Endothelial cell of umbilical vein (primary cell): ENCODE data around the gene FMO2. TPM values are rescaled to one million over a fixed set of nuclear protein-coding genes. Genes with fewer than 3 reads are reported as not detected.

Experiments
- Bru-seq: library from RNA; stranded (reverse); fragments of 400-500 nt; gene quantifications from one replicate; lab custom pipeline; 2021; lab: Mats Ljungman, UMichigan
- BruChase-seq, 2 experiments: library from RNA; stranded (reverse); fragments of 400-500 nt; gene quantifications; one replicate each; lab custom pipeline; 2021; lab: Mats Ljungman, UMichigan
- BruUV-seq: library from RNA; stranded (reverse); fragments of 400-500 nt; replicated peaks from 2 replicates; lab custom pipeline; 2021; lab: Mats Ljungman, UMichigan
- CTCF ChIA-PET: fragments of 300-600, 350-600 bp; sonication (Branson Sonifier 250); formaldehyde crosslinking; loops from one replicate; lab custom pipeline; 2021; ENCODE audit warnings: antibody characterized with exemption, inconsistent platforms; lab: Charles Lee
- POLR2A ChIA-PET: fragments of 300-600, 350-600 bp; sonication (Branson Sonifier 250); formaldehyde crosslinking; loops from one replicate; lab custom pipeline; 2021; ENCODE audit warnings: antibody characterized with exemption, inconsistent platforms; lab: Charles Lee
- DNase-seq: peaks from one replicate; pipeline ENCODE4 v3.0.0-alpha.2; 2011; ENCODE audit warnings: low read depth, low spot score
- FAIRE-seq: peaks from 2 replicates; lab custom pipeline; 2011; peaks lifted over from hg19 to GRCh38; lab: Jason Lieb, UNC
- H2AFZ ChIP-seq: 2 replicates; pipeline ENCODE4 v1.6.0; 2012; ENCODE audit warnings: low read depth, low read length, control low read depth, inconsistent platforms
- H3K27ac ChIP-seq: 2 replicates; pipeline ENCODE4 v1.5.1; 2011; ENCODE audit warnings: low read depth, mild to moderate bottlenecking, control low read depth, low read length, moderate library complexity; ENCODE audit not compliant: insufficient read depth
- H3K27me3 ChIP-seq, 2 experiments: 2 replicates each; pipeline versions ENCODE4 v1.6.0 to v1.6.1; 2011; ENCODE audit warnings: low read length in 2 of 2, mixed read lengths in 1 of 2; ENCODE audit not compliant: control insufficient read depth in 2 of 2, insufficient read depth in 2 of 2
- H3K36me3 ChIP-seq, 2 experiments: 2 replicates in 1 of 2; 3 replicates in 1 of 2; pipeline ENCODE4 v1.5.1; 2011; ENCODE audit warnings: low read length in 2 of 2, mild to moderate bottlenecking in 1 of 2, moderate library complexity in 1 of 2; ENCODE audit not compliant: control insufficient read depth in 2 of 2, insufficient read depth in 2 of 2; ENCODE audit errors: extremely low read depth in 1 of 2
- H3K4me1 ChIP-seq: 3 replicates; pipeline ENCODE4 v1.5.1; 2011; ENCODE audit warnings: mild to moderate bottlenecking, low read length; ENCODE audit not compliant: control insufficient read depth, insufficient read depth; ENCODE audit errors: extremely low read depth
- H3K4me2 ChIP-seq: 2 replicates; pipeline ENCODE4 v1.6.1; 2011; ENCODE audit warnings: low read length, control low read depth, mixed read lengths; ENCODE audit not compliant: insufficient read depth
- H3K4me3 ChIP-seq, 3 experiments: fragments of 200-600 bp in 1 of 3; sonication (generic), shearing (Covaris generic) in 1 of 3; replicated peaks in 1 of 3; 2 replicates each; pipeline ENCODE4 v1.5.1; 2011 to 2016; ENCODE audit warnings: control low read depth in 3 of 3, low read length in 3 of 3, mild to moderate bottlenecking in 2 of 3, inconsistent platforms in 1 of 3, low read depth in 1 of 3, moderate library complexity in 1 of 3; ENCODE audit not compliant: insufficient read depth in 1 of 3
- H3K79me2 ChIP-seq: 2 replicates; pipeline ENCODE4 v1.6.0; 2012; ENCODE audit warnings: low read length, inconsistent platforms; ENCODE audit not compliant: control insufficient read depth, insufficient read depth
- H3K9ac ChIP-seq: replicated peaks from 2 replicates; pipeline ENCODE3; 2011; ENCODE audit warnings: low read length, control low read depth; ENCODE audit not compliant: insufficient read depth; ENCODE audit errors: extremely low read depth
- H3K9me1 ChIP-seq: replicated peaks from 3 replicates; pipeline ENCODE4 v1.6.0; 2011; ENCODE audit warnings: mild to moderate bottlenecking, low read length; ENCODE audit not compliant: control insufficient read depth, insufficient read depth; ENCODE audit errors: extremely low read depth
- H3K9me3 ChIP-seq: replicated peaks from 2 replicates; pipeline ENCODE4 v1.5.1; 2012; ENCODE audit warnings: low read length, inconsistent platforms; ENCODE audit not compliant: control insufficient read depth, insufficient read depth
- H4K20me1 ChIP-seq: replicated peaks from 2 replicates; pipeline ENCODE3; 2011; ENCODE audit warnings: mild to moderate bottlenecking, low read length; ENCODE audit not compliant: control insufficient read depth, insufficient read depth; ENCODE audit errors: extremely low read depth
- CTCF ChIP-seq, 2 donors: IDR thresholded peaks; 1 replicate in 1 of 2; 2 replicates in 1 of 2; pipeline ENCODE4 v1.5.1; 2011; ENCODE audit warnings: low read length in 2 of 2, mild to moderate bottlenecking in 2 of 2, moderate library complexity in 2 of 2, control low read depth in 1 of 2, inconsistent platforms in 1 of 2, low read depth in 1 of 2; ENCODE audit not compliant: insufficient read depth in 1 of 2; ENCODE audit errors: extremely low read depth in 1 of 2
- EZH2 ChIP-seq: IDR thresholded peaks from 2 replicates; pipeline ENCODE4 v1.6.1; 2012; ENCODE audit warnings: borderline replicate concordance, low read depth, mild to moderate bottlenecking, moderate library complexity, low read length, inconsistent platforms; ENCODE audit not compliant: severe bottlenecking
- FOS ChIP-seq: IDR thresholded peaks from 2 replicates; pipeline ENCODE4 v1.6.1; 2011; ENCODE audit warnings: mild to moderate bottlenecking, low read length, moderate library complexity, borderline replicate concordance; ENCODE audit not compliant: insufficient read depth
- GATA2 ChIP-seq: IDR thresholded peaks from 2 replicates; pipeline ENCODE4 v1.7.0; 2011; ENCODE audit warnings: low read depth, mild to moderate bottlenecking, moderate library complexity, mixed read lengths, low read length; ENCODE audit not compliant: insufficient read length, insufficient read depth
- JUN ChIP-seq: IDR thresholded peaks from 2 replicates; pipeline ENCODE4 v1.6.1; 2011; ENCODE audit warnings: borderline replicate concordance, low read depth; ENCODE audit not compliant: insufficient read length, insufficient read depth
- MAX ChIP-seq: IDR thresholded peaks from 2 replicates; pipeline ENCODE4 v1.6.1; 2011; ENCODE audit not compliant: insufficient read depth, insufficient read length
- MYC ChIP-seq: IDR thresholded peaks from one replicate; pipeline ENCODE4 v1.6.1; 2011; ENCODE audit warnings: mild to moderate bottlenecking, low read depth, low read length
- POLR2A ChIP-seq: IDR thresholded peaks from 2 replicates; pipeline ENCODE4 v1.6.1; 2012; ENCODE audit warnings: low read depth, mild to moderate bottlenecking, control low read depth, low read length
- POLR2AphosphoS5 ChIP-seq: IDR thresholded peaks from 2 replicates; pipeline ENCODE4 v1.6.1; 2012; ENCODE audit warnings: low read depth, mild to moderate bottlenecking, control low read depth, low read length, moderate library complexity; ENCODE audit not compliant: insufficient read depth
- dilution Hi-C: fragments of 300-500 bp; cut with MboI; formaldehyde crosslinking; loops from one replicate; pipeline ENCODE4 v1.15.0; 2019; ENCODE audit warnings: low sequenced_read_pairs; ENCODE audit not compliant: extremely low pct_ligation_motif_present
- intact Hi-C: fragments of 100-400 bp; cut with micrococcal nuclease; formaldehyde crosslinking; loops from one replicate; pipeline ENCODE4 v1.10.0; 2022
- long read RNA-seq: library from polyadenylated mRNA; stranded (forward); transcript quantifications from one replicate; pipeline ENCODE4 v2.0.0, GENCODE V29; 2021
- polyA minus RNA-seq, 3 experiments: library from RNA; depleted of rRNA, polyadenylated mRNA; stranded (reverse); fragments of >200 nt; gene quantifications; 1 replicate in 1 of 3; 2 replicates in 2 of 3; pipeline ENCODE4 v1.2.3, GENCODE V29; 2011
- polyA plus RNA-seq, 4 experiments: library from polyadenylated mRNA; depleted of rRNA in 3 of 4; stranded (reverse) in 3 of 4; unstranded in 1 of 4; fragments of >200 nt; gene quantifications; 2 replicates each; pipeline versions ENCODE4 v1.2.1 to v1.2.3, GENCODE V29; 2011 to 2012; ENCODE audit warnings: missing spikeins in 1 of 4
- total RNA-seq: library from RNA; stranded (reverse); gene quantifications from 2 replicates; pipeline ENCODE4 v1.2.3, GENCODE V29; 2021

FMO2 gene
- not detected in 2 replicates for total RNA-seq
- polyA plus RNA-seq: not detected in 2 replicates
- not detected in 2 replicates for polyA plus RNA-seq (2011; cell fraction: cytosol; rRNA removed)
- polyA plus RNA-seq (2011; cell fraction: nucleus; rRNA removed): not detected in 2 replicates
- not detected in 2 replicates for polyA plus RNA-seq (2012)
- not detected in 2 replicates for polyA minus RNA-seq
- not detected for polyA minus RNA-seq (2011; cell fraction: cytosol; rRNA and poly(A)+ RNA removed)
- polyA minus RNA-seq (2011; cell fraction: nucleus; rRNA and poly(A)+ RNA removed): not detected in 2 replicates
- not detected for Bru-seq, nascent RNA
- BruChase-seq, experiment 1, labeled RNA remaining after a 6-hour chase: not detected
- not detected for BruChase-seq, experiment 2, labeled RNA remaining after a 2-hour chase
- long read RNA-seq: 0 reads

GRCh38 chr1:171185091-171185490 is at the start of gene FMO2:
TSS of gene FMO2 (plus strand) at chr1:171185300. CDS start at chr1:171185714, 414 bp downstream.
- dilution Hi-C loops: no loop called here
- no peak within 1 kb of the TSS for H3K4me2 ChIP-seq

More at GRCh38 chr1:171185091-171185490, at the start of gene FMO2:
- no peaks in the 10 kb centered on the region for H3K9me3 ChIP-seq
- H3K27me3 ChIP-seq: no peaks in the 10 kb centered on the region
- H3K4me3 ChIP-seq: no peak within 1 kb of the TSS
- no peaks in the 10 kb centered on the region for H3K79me2 ChIP-seq
- TF ChIP-seq JUN: no peak
- TF ChIP-seq GATA2: no peak
- no peak for TF ChIP-seq FOS
- no peak for TF ChIP-seq CTCF (IDR thresholded peaks at IDR 0.05; ENCODE audit: extremely low read depth in 1 of 2, insufficient read depth in 1 of 2, low read depth in 1 of 2, low read length in 2 of 2)
- TF ChIP-seq MAX: no peak
- no peak for TF ChIP-seq MYC
- TF ChIP-seq POLR2A: no peak
- no peak for TF ChIP-seq POLR2AphosphoS5
- no peak for TF ChIP-seq EZH2
- H3K9me1 ChIP-seq: no peaks in the 10 kb centered on the region
- FAIRE-seq (no peak), DNase-seq (no peak)
- no peak within 1 kb of the TSS for H3K9ac ChIP-seq
- H3K4me1 ChIP-seq: no peaks in the 10 kb centered on the region
- H2AFZ ChIP-seq: no peak within 1 kb of the TSS
- no peak within 1 kb of the TSS for H3K27ac ChIP-seq
- intact Hi-C loops: no loop called here
- POLR2A ChIA-PET: no interaction called here
- no peaks in the 10 kb centered on the region for H4K20me1 ChIP-seq
- no TSS peak for BruUV-seq
- no peaks in the 10 kb centered on the region for H3K36me3 ChIP-seq
- CTCF ChIA-PET: no interaction called here
